ENCODE data around the gene NUPR1. TPM values are rescaled to one million over a fixed set of nuclear protein-coding genes. Genes with fewer than 3 reads are reported as not detected.

NUPR1 gene
- polyA plus RNA-seq, 1 experiment, result 108 TPM

GRCh38 chr16:28575446-28576109 lies 36.8 kb upstream of the NUPR1 start:
- H3K27me3 ChIP-seq (ENCODE audit: control insufficient read depth, insufficient read depth, low read length), result no peaks in the 10 kb centered on the region
- DNase-seq (ENCODE audit: low read depth, low spot score), result no peak
- POLR2A ChIA-PET, result no interaction called here
- no peaks in the 10 kb centered on the region for H3K9me3 ChIP-seq (ENCODE audit: control insufficient read depth, insufficient read depth, low read length)
- CTCF ChIA-PET, result no interaction called here
- TF ChIP-seq CTCF (IDR thresholded peaks at IDR 0.05; ENCODE audit: low read depth, low read length), result no peak
- no peak overlapping the region for H3K4me3 ChIP-seq (ENCODE audit: low read depth, low read length)
- no peak overlapping the region for H3K27ac ChIP-seq (ENCODE audit: low read depth, low read length)

- Histone ChIP-seq H3K27me3 (ENCODE audit: control insufficient read depth, insufficient read depth, low read length) (no peaks in the 10 kb centered on the region), H3K27ac (ENCODE audit: low read depth, low read length) (no peak overlapping the region), H3K4me3 (ENCODE audit: low read depth, low read length) (no peak overlapping the region), H3K9me3 (ENCODE audit: control insufficient read depth, insufficient read depth, low read length) (no peaks in the 10 kb centered on the region; the same call in 1 of the 2 replicates)
- TF ChIP-seq CTCF (IDR thresholded peaks at IDR 0.05; ENCODE audit: low read depth, low read length), result no peak
- DNase-seq (ENCODE audit: low read depth, low spot score), result no peak
- POLR2A ChIA-PET, result no interaction called here
- CTCF ChIA-PET, result no interaction called here
These were observed 36.2 kb upstream of the NUPR1 start for GRCh38 chr16:28574925-28575324.

GRCh38 chr16:28573738-28574718 lies 35.3 kb upstream of the NUPR1 start:
- H3K27ac ChIP-seq (ENCODE audit: low read depth, low read length), result no peak overlapping the region
- POLR2A ChIA-PET, result no interaction called here

GRCh38 chr16:28572696-28573510 lies 34.1 kb upstream of the NUPR1 start:
- no peak for DNase-seq (ENCODE audit: low read depth, low spot score)
- CTCF ChIA-PET, result interaction anchor here (1.3 kb wide), 1 partner anchor 19 kb away, joined by 4 read pairs; the partner anchor contains the start of gene SGF29
- no peaks in the 10 kb centered on the region for H3K27me3 ChIP-seq (ENCODE audit: control insufficient read depth, insufficient read depth, low read length)
- H3K27ac ChIP-seq (ENCODE audit: low read depth, low read length), result no peak overlapping the region
- peaks cover 4% of the 10 kb centered on the region; the same call in 1 of the 2 replicates for H3K9me3 ChIP-seq (ENCODE audit: control insufficient read depth, insufficient read depth, low read length)
- POLR2A ChIA-PET, result no interaction called here
- no peak for TF ChIP-seq CTCF (IDR thresholded peaks at IDR 0.05; ENCODE audit: low read depth, low read length)
- H3K4me3 ChIP-seq (ENCODE audit: low read depth, low read length), result no peak overlapping the region

More at GRCh38 chr16:28573738-28574718, 35.3 kb upstream of the NUPR1 start:
- no peak for DNase-seq (ENCODE audit: low read depth, low spot score)
- Histone ChIP-seq H3K27me3 (ENCODE audit: control insufficient read depth, insufficient read depth, low read length) (no peaks in the 10 kb centered on the region), H3K9me3 (ENCODE audit: control insufficient read depth, insufficient read depth, low read length) (peaks cover 4% of the 10 kb centered on the region; the same call in 1 of the 2 replicates), H3K4me3 (ENCODE audit: low read depth, low read length) (no peak overlapping the region)
- TF ChIP-seq CTCF (IDR thresholded peaks at IDR 0.05; ENCODE audit: low read depth, low read length), result no peak
- CTCF ChIA-PET, result interaction anchor here (1.3 kb wide), 1 partner anchor 20 kb away, joined by 4 read pairs; the partner anchor contains the start of gene SGF29
